Activated CD4-positive, alpha-beta T cell treated with anti-CD3 and anti-CD28 coated beads, Interleukin-2, amount 50 U/mL, for 48 hours (primary cell): Measurements from ENCODE around the gene ADAMTSL3.
"Not testable (repeated sequence)": the region's sequence is repeated elsewhere in the genome, so short reads cannot be mapped to it uniquely, and the experiment has no call there.

ENCODE experiments used
- DNase-seq, 2 experiments: peaks; one replicate each; pipeline ENCODE4 v3.0.0-alpha.2; 2020

ADAMTSL3 gene

DNA sequence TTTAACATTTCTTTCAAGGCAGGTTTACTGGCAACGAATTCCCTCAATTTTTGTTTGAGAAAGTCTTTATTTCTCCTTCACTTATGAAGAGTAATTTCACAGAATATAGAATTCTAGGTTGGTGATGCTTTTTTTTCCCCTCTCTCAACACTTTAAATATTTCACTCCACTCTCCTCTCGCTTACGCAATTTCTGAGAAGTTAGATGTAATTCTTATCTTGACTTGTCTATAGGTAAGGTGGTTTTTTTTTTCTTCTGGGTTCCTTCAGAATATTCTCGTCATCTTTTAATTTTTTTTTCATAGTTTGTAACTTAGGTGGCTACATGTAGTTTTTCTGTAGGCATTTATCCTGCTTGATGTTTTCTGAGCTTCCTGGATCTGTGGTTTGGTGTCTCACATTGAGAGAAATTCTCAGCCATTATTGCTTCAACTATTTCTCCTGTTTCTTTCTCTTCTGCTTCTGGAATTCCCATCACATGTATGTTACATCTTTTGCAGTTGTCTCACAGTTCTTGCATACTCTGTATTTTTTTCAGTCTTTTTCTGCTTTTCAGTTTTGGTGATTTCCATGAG lies 392.2 kb downstream of the ADAMTSL3 start:
- DNase-seq = no peak

DNA sequence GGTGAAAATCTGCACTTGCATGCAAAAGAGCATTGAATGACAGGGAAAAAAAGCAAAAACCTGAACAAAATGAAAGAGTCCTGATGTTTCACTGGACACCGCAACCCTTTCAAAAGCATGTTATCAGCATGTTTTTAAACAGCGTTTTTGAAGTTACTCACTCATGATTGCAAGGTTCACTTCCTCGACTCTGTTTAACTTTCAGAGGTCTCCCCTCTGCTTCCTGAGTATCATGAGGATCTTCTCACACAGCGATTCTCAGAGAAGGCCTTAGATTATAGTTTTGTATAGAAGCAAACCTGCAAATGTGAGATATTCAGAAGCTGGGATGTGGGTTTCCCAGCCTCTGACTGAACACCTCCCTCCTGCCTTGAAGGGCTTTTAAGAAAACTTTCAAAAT lies 395.6 kb downstream of the ADAMTSL3 start:
- DNase-seq = not testable (repeated sequence)

DNA sequence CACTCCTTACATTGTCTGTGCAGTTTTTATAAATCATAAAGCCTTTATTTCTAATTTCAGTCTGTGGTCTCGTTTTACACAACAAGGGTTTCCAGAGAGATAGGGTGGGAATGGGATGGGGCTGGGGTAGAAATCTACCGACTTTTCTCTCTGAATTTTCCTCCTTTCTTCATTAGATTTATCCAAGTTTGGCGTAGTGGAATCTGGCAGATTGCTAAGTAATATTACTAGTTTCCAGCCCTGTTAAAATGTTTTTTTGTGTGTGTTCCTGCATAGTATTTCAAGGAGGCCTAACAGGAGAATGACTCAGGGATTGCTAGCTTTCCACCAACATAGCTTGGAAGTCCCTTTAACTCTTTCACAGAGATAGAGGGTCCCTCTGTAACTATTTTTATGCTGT lies 396.2 kb downstream of the ADAMTSL3 start:
- no peak for DNase-seq

DNA sequence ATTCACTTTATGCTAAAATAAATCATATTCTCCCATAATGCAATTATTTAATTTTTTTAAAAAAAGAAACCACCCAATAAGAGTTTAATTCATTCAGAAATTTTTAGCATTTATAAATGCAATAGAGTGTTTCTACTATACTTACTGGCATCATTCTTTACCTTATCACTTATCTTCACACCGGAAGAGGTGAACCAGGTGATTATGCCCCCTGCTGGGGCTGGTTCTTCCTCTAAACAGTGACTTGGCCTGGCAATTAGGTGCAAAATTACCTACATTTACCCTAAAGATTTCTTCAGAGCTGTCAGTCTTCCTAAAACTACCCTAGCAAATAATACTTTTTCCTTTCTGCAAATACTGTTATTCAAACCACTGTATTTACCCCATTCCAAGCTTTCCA lies 397.2 kb downstream of the ADAMTSL3 start:
- DNase-seq = not testable (repeated sequence)

DNA sequence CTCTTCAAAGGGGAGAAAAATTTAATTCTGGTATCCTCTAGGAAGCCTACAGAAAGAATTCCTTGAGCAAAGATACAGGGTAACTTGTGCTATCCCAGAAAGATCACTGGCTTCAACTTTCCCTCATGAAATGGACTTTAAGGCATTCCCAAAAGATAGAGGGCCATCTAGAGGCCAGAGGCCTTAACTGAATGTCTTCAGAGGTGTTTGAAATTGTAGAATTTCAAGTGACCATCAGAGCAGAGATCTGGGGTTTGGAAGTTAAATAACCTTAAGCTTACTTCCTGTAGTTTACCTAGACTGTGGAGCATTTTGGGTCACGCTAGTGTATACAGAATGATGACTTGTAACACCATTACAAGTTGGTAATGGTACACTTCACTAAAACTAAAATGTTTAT lies 400.6 kb downstream of the ADAMTSL3 start:
- DNase-seq = not testable (repeated sequence)

DNA sequence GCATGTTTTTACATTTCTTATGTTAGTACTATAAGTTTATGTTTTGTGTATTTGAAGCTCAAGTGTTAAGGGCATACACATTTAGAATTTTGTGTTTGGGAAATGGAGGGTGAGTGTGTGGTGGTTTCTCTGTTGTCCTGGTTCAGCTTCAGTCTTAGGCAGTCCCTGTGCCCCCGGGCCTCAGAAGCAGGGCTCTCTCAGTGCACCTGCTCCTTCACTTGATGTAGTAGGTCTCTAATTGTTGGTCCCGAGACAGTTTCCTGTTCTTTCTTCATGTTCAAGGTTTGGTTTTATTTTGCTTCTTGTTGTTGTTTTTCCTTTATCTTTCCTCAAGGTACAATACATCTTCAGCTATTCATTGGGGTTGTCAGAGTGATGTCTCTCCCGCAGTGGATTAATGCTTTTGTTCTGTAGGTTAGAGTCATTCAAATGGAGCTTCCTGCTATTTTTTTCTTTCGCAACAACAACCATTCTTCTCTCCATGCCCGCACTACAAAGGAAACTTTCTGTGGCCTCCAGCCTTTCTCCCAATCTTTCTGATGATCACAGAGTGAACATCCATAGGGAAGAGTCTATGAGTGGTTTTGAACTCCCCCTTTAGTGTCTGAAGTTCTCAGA lies 403.9 kb downstream of the ADAMTSL3 start:
- DNase-seq = no peak

DNA sequence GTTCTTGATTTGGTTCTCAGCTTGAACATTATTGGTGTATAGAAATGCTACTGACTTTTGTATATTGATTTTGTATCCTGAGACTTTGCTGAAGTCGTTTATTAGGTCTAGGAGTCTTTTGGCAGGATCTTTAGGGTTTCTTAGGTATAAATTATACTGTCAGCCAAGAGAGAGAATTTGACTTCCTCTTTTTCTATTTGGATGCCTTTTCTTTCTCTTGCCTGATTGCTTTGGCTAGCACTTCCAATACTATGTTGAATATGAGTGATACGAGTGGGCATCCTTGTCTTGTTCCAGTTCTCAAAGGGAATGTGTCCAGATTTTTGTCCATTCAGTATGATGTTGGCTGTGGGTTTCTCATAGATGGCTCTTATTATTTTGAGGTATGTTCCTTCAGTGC lies 409.8 kb downstream of the ADAMTSL3 start:
- not testable (repeated sequence) for DNase-seq

DNA sequence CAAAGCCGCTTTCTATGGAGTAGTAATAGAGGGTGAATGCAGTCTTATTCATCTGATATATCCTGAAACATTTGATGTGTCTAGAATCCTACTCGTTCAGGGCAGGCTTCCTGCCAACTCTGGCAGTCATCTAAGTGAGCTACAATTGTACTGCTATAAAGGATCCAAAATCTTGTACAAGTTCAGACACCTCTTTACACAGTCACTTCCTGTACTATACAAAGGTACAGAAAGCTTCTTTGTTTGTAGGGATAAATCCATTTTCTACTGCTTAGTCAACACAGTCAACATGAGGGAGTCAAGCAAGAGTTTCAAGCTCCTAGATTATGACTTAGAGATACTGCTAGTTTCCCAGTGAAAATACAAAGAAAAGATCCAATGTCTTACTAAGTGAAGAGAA lies 414.8 kb downstream of the ADAMTSL3 start:
- not testable (repeated sequence) for DNase-seq

DNA sequence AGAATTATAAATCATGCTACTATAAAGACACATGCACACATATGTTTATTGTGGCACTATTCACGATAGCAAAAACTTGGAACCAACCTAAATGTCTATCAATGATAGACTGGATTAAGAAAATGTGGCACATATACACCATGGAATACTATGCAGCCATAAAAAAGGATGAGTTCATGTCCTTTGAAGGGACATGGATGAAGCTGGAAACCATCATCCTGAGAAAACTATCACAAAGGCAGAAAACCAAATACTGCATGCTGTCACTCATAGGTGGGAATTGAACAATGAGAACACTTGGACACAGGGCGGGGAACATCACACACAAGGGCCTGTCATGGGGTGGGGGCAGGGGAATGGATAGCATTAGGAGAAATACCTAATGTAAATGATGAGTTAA lies 424.1 kb downstream of the ADAMTSL3 start:
- DNase-seq = not testable (repeated sequence)

DNA sequence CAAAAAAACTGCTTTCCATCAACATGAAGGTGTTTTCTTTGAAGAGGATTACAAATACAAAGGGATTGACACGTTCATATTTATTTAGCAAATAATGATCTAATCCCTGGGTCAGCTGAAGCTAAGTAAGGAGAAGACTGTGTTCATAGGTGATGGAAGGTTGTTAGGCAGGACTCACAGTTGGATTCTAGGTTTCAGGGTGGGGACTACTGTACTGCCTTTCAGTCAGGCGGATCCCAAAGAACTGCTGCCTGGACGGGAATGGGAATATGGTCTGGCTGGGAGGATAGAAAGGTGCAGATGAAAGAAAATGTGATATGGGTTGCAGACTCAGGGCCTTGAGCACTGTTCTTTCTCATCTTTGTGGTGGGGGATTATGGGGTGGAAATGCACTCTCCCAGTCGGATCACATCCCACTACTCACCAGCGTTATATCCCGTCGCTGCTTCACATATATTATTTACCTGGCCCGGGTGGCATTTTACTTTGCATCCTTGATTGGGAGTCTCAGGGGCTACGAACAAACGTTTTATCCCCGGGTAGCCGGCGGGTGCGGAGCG lies 425.5 kb downstream of the ADAMTSL3 start:
- DNase-seq = not testable (repeated sequence)

DNA sequence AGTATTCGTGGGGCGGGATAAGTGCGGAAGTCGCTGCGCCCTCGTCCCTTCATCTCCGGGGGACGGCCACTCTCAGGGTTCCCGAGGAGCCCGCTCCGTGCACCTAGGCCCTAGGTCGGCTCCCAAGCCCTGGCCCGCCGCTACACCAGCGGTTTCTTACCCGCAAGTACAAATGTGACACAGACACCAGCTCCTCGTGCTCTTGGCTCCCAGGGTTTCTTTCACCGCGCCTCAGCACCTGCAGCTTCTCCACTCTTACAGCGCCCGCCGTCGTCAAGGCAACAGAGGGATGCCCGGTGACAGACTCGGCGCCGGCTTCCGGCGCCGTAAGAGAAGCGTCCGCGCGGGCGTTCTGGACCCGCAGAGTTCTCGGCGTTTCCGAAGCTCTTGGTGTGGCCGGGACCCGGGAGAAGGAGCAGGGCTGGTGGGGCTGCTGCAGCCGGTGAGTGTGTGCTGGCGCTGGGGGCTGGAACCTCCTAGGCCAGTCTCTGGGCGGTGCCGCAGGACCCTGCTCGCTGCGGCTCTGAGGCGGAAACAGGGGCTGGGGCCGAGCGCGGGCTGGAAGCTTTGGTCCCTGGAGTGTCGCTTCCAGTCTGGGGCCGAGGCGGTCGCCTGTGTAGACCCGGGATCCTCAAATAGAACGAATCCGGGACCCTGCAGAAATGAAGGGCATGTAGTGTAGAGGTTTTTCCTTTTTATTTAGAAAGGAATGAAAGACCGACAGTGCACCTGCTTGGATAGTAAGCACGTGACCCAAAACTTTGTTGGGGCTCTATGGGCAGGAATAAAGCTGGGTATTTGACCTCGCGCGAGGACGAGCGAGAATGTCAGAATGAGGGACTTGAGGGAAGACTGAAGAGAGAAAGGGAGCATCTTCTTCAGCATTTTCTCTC lies 426.2 kb downstream of the ADAMTSL3 start:
- DNase-seq = peak; percentile 57 to 62

DNA sequence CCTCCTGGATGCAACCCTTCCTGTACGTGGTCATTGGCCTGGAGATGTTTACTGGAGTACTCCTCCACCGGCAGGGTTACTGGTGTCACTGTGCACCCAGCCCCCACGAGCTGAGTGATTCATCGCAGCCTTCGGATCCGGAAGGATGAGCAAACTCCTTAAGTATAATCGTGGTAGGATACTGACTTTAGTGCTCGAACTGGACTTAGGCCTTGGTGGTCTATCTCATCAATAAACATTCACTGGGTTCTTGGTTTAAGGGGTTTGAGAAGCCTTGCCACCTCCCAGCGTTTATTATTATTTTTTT lies 426.8 kb downstream of the ADAMTSL3 start:
- peak in 1 of 2 experiments; percentile 3 for DNase-seq

DNA sequence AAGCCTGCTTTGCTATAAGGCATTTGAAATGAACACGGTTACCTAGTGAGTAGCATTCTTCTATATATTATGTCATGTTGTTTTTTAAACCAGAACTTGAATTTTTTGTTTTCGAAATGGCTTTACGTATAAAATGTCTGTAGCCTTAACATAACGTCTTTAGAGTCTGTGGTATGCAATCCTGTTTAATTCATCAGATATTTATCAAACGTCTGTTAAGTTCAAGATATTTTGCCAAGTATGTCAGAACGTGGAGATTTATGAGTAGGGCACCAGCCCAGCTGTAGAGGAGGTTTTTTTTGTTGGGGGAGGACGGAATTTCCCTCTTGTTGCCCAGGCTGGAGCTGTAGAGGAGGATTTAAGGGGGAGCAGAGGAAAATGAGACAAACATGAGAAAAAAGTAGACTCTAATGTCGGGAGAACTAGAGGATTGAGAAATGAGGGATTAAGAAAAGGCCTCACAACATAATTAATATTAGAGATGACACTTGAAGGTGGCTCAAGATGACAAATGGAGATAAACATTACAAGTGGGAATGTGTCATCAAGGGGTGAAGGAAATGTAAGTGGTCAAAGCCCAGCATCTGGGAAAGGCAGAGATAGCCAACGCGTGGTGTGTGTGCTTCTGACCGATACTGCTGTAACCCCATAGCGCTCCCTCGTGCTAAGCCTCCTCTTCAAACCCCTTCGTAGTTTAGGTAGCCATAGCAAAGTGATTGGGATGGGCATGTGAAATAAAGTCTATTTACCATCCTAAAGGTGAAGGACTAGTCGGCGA lies 427.7 kb downstream of the ADAMTSL3 start:
- DNase-seq = no peak

DNA sequence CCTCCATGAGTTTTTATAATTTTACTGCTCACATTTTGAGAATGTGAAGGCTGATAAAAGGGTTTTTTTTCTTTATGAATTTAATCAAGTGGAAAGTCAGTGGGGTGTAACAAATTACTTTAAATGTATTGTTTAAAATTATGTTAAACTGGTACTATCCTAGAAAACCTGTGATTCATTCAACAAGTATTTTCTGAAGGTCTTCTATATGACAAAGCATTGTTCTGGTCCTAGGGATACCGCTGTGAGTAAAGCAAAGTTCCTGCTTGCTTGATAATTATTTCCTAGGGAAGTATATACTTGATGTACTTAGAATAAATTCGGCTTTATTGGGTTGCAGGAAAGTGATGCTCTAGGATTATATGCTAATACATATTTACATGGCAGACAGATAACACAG lies 428.8 kb downstream of the ADAMTSL3 start:
- no peak for DNase-seq

DNA sequence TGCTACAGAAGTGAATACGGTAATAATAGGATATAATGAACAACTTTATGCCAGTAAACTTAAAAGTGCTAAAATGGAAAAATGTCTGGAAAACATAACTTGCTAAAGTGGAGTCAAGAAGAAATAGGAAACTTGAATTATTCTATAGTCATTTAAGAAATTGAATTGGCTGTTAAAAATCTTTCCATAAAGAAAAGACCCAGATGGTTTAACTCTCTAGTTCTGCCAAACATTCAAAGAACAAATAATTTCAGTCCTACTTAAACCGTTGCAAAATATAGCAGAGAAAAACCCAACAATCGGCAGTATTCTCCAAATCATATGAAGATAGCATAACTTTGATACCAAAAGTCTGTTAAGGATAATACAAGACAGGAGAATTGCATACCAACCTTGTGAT lies 432.1 kb downstream of the ADAMTSL3 start:
- not testable (repeated sequence) for DNase-seq
